HG02610 (cell line): ENCODE results near the gene MTUS2.
"Not testable (repeated sequence)": the region's sequence is repeated elsewhere in the genome, so short reads cannot be mapped to it uniquely, and the experiment has no call there.

Experiments
- ATAC-seq: cut with Tn5 transposase; IDR thresholded peaks from one replicate; pipeline ENCODE4 v1.9.1; 2021; ENCODE audit warnings: mild to moderate bottlenecking, moderate library complexity; ENCODE audit not compliant: unreplicated experiment

MTUS2 gene

DNA sequence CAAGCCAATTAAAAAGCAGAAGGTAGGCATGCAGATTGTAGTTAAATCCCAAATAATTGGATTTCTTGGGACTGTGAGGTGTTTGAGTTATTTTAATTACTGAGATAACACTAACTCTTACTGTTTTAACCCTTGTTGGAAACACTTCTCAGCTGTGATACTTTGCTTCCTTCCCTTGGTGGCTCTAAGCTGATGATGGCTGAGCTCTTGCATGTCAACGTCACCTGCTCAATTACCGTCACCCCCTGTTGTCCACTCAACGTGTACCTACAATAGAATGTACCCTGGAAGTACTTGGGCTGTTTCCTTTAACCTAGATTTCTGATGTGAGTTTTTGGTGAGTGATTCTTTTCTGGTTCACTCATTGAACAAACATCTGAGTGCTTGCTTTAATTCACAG lies 471.9 kb downstream of the MTUS2 start:
- ATAC-seq = no peak

DNA sequence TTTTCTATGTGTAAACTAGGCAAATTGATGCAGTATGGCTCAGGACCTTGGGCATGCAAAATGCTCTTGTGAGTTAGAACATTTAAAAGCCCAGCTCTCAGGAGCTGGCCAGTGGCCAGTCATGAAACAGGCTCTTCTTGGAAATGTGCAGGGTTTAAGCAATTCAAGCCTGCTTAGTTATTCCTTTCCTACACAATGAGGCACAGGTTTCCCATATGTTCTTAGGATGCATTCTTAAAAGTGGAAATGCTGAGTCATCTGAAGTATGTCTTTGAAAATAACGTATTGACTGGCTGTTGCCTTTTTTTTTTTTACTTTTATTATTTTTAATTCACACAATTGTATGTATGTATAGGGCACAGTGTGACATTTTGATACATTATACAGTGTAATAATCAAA lies 474.7 kb downstream of the MTUS2 start:
- no peak for ATAC-seq

GRCh38 chr13:29301027-29301426 lies 480.9 kb downstream of the MTUS2 start:
- ATAC-seq = no peak

DNA sequence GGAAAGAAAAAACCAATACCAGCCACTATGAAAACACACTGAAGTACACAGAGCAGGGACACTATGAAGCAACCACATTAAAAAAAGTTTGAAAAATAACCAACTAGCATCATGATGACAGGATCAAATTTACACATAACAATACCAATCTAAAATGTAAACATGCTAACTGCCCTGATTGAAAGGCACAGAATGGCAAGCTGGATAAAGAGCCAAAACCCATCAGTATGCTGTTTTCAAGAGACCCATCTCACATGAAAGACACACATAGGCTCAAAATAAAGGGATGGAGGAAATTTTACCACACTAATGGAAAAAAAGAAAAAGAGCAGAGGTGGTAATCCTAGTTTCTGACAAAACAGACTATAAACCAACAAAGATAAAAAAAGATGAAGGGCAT lies 484.0 kb downstream of the MTUS2 start:
- ATAC-seq = no peak

- no peak for ATAC-seq
These were observed 490.7 kb downstream of the MTUS2 start for GRCh38 chr13:29310806-29311205.

DNA sequence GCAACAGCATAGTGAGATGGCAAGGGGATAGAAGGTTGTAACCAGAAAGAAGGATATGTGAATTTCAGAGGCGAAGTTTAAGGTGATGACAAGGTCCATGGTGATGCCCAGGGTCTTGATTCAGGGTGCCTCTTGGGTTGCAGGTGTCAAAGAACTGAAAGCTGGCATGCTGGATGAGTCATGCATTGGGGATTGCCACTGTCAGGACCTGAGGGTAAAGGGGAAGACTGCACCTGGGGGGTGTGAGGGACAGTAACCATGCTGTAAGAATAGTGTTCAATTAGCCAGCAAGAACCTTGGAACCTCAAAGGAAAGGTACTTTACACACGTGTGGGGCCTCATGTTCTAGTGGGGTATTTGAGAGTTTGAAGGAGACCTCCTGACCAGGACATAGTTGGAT lies 495.7 kb downstream of the MTUS2 start:
- ATAC-seq = no peak

DNA sequence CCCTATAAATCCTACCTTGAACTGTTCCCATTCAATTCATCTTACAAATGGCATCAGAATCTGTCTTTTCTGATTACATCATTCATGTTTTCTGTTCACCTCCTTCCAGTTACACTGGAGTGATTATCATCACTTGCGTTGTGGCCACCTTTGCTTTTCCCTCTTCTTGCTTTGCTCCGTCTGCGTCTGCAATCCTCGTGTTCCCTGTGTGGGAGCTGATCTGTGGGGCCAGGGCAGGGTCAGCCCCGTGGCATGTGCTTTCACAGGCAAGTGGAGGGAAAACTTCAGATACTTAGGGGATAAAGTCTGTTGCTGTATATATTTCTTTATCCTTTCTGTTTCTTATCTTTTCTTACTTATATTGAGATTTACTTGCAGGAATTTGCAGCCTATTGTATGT lies 497.7 kb downstream of the MTUS2 start:
- ATAC-seq = no peak

- no peak for ATAC-seq
These were observed 498.6 kb downstream of the MTUS2 start for GRCh38 chr13:29318741-29319140.

GRCh38 chr13:29319451-29319850 lies 499.3 kb downstream of the MTUS2 start:
- ATAC-seq = no peak

- no peak for ATAC-seq
These were observed 503.8 kb downstream of the MTUS2 start for GRCh38 chr13:29323954-29324353.

GRCh38 chr13:29324601-29325000 lies 504.5 kb downstream of the MTUS2 start:
- ATAC-seq = no peak

GRCh38 chr13:29328501-29328900 lies 508.4 kb downstream of the MTUS2 start:
- ATAC-seq = no peak

- no peak for ATAC-seq
These were observed 516.2 kb downstream of the MTUS2 start for GRCh38 chr13:29336356-29336755.

DNA sequence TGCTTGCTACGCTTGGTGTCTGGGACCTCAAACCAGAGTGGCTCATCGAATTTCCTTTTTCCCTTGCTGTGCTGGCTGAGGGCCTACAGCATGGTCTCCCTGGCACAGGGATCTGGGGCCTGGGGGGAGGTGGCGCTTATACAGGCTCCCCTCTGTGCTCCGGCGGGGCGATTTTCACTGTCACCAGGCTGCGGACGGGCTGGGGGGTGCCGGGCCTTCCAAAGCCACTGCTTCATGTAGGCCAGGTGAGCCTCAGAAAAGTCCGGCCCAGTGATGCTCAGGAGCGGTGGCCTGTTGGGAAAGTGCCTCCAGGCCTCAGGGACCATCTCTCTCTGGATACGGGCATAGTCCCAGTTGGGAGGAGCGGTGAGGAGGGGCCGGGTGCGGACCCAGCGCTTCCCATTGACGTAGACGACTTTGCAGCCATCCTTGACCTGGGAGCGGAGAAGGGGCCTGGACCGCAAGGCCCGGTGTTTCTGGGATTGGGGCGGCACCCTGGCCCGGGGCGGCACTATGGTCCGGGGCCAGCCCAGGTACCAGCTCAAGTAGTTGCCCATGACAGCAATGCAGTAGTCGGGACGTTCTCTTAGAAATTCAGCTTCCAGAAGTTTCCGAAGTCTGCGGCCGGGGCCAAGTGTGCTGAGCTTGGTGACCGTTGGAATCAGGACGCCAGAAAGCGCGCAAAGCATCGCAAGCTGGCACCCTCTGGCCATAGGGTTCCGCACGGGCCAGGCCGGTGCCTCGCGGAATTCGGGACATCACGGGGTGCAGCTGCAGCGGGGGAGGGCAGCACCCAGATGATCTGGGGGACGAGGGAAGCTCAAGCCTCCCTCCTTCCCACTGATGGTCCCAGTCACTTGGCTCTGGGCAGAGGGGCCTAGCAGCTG lies 519.5 kb downstream of the MTUS2 start:
- ATAC-seq = no peak

DNA sequence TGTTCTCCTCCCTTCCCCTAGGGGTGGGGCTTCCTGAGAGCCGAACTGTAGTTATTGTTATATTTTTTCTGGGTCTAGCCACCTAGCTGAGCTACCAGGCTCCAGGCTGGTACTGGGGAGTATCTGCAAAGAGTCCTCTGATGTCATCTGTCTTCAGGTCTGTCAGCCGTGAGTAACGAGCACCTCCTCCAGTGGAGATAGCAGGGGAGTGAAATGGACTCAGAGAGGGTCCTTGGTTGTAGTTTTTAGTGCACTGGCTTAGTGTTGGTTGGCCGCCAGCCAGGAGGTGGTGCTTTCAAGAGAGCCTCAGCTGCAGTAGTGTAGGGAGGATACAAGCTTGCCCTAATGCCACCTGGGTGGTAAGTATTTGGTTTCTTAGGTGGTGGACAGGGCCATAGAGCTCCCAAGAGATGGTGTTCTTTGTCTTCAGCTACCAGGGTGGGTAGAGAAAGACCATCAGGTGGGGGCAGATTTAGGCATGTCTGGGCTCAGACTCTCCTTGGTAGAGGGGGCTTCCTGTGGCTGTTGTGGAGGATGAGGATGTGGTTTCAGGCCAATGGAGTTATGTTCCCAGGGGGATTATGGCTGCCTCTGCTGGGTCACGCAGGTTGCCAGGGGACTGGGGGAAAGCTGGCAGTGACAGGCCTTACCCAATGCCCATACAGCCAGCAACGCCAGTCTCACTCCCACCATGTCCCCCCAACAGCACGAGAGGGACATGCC lies 525.9 kb downstream of the MTUS2 start:
- not testable (repeated sequence) for ATAC-seq

DNA sequence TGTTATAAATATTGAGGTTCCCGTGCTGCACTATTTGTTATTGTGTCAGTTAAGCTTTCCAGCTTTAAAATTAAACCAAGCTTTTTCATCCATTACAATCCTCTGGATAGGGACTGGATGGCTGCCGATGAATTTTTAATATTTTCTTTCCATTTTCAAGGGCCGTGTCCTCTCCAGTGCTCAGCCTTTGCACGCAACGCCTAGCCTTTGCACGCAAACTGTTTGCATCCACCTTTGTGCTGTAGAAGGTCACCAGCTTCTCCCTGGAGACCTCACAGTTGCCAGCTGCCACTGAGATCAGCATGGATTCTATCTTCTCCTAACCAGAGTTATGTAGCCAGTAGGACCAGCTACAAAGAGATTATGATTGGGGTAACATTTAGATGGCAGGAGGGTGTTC lies 534.9 kb downstream of the MTUS2 start:
- ATAC-seq = no peak

- ATAC-seq = no peak
These were observed 539.0 kb downstream of the MTUS2 start for GRCh38 chr13:29359181-29359580.

DNA sequence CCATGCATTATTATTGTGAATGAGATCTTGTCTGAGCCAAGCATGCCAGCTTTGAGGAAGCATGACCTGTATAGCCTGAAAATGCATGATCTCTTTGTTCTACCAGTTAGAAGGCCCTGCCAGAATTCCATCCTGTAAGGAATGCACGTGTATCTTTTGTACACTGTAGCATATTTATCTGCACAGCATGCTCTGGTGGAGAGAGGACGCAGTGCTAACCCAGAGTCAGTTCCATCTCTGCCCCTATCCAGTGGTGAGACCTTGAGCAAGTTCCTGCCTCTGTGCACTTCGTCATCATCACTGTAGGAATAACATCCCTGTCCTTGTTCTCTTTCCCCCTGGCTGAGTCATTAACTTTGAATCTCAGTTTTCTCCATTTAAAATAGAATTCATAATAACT lies 541.6 kb downstream of the MTUS2 start:
- ATAC-seq = no peak

DNA sequence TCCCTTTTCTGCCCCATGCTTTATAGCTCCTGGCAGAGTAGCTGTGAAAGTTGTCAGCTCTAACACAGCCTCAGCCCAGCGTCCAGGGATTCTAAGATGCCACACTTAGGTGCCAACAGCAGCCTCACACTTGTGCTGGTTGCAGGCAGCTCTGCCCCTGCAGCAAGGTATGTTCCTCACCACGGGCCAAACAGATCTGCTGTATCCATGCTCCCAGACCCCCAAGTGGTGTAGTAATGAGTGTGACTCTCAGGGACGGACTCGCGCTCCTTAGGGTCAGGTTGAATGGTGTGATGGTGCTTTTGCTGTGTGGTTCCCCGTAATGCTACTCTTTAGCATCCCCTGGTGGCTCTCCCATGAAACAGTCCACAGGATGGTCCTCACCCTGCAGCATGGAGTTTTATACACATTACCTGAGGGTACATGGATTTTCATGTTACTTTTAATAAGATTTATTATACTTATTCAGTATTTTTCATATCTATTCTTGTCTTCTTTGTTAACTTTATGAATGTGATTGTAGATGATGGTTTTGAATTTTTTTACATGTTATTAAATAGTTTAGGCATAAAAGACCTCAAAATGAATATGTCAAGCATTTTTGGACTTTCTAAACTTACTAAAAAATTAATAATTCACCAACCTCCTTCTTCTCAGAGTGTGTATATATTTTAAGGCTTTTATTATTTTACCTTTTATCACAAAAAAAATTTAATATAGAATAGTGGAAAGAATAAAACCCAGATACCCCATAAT lies 542.9 kb downstream of the MTUS2 start:
- peak; percentile 81 for ATAC-seq

DNA sequence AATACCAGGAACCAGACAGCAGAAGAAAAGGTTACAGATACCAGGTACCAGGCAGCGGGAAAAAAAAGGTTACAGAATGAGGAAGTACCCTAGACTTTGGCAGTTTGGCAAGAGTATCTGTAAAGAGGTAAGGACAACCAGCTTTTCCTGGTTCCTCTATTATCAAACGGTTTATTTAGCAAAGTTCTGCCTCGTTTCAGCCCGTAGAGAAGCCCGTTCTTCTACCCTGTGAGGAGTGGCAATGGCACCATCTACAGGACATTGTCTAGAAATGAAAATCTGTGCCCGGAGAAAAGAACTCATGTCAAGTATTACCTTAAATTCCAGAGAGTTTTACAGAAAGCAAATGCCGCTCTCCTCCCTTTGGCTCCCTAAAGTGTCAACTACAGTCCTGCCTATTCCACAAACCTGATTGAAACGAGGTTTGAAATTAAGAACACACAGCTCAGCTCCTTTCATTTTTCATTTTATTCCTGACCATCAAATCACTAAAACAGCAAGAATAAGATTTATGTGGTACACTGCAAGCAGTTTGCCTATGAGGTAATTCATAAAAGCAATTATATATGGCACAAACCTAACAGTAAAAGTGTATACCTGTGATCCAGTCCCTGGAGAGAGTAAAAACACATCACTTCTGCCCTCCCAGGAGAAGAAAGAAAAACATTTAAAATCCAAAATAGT lies 549.1 kb downstream of the MTUS2 start:
- ATAC-seq = no peak

GRCh38 chr13:29379281-29379680 lies 559.1 kb downstream of the MTUS2 start:
- ATAC-seq = no peak
